ENCODE results near the gene CCDC182. TPM values are rescaled to one million over a fixed set of nuclear protein-coding genes. Genes with fewer than 3 reads are reported as not detected.

CCDC182 gene
- total RNA-seq, 6 donors from 2014 or later, result not detected

DNA sequence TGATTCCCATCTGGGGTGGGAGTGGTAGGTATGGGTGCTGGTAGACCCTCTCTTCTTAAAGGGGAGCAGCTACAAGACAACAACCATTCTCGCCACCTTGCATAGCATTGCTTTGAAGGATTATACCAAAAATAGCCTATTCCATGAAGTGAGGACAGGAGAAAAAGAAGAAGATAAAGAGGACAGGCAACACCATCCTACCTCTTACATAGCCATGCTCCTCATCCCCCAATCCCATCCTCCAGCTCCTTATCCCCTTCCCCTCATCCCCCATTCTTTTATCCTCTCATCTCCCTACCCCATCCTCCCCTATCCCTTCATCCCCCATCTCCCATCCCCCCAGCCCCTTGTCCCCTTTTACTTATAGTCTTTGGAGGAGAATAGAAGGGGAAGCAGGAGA lies 29.1 kb downstream of the CCDC182 start:
- WGBS, 2 donors, result 82 to 86% methylated on average over 1 of the region's 1 CpG
- Histone ChIP-seq H3K36me3 (no peaks in the 10 kb centered on the region), H3K27ac (no peak overlapping the region), H3K9me3 (no peaks in the 10 kb centered on the region), H3K27me3 (no peaks in the 10 kb centered on the region), H3K4me3 (no peak overlapping the region), H3K4me1 (no peaks in the 10 kb centered on the region)
- TF ChIP-seq POLR2A (IDR thresholded peaks at IDR 0.05) (no peak), EP300 (IDR thresholded peaks at IDR 0.05) (no peak), POLR2AphosphoS5 (IDR thresholded peaks at IDR 0.05) (no peak)
- TF ChIP-seq, protein P1, sequence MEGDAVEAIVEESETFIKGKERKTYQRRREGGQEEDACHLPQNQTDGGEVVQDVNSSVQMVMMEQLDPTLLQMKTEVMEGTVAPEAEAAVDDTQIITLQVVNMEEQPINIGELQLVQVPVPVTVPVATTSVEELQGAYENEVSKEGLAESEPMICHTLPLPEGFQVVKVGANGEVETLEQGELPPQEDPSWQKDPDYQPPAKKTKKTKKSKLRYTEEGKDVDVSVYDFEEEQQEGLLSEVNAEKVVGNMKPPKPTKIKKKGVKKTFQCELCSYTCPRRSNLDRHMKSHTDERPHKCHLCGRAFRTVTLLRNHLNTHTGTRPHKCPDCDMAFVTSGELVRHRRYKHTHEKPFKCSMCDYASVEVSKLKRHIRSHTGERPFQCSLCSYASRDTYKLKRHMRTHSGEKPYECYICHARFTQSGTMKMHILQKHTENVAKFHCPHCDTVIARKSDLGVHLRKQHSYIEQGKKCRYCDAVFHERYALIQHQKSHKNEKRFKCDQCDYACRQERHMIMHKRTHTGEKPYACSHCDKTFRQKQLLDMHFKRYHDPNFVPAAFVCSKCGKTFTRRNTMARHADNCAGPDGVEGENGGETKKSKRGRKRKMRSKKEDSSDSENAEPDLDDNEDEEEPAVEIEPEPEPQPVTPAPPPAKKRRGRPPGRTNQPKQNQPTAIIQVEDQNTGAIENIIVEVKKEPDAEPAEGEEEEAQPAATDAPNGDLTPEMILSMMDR (IDR thresholded peaks at IDR 0.05), result no peak
- DNase-seq, result no peak
- no peak for ATAC-seq (ENCODE audit: low FRiP score in 2 of 2)

DNA sequence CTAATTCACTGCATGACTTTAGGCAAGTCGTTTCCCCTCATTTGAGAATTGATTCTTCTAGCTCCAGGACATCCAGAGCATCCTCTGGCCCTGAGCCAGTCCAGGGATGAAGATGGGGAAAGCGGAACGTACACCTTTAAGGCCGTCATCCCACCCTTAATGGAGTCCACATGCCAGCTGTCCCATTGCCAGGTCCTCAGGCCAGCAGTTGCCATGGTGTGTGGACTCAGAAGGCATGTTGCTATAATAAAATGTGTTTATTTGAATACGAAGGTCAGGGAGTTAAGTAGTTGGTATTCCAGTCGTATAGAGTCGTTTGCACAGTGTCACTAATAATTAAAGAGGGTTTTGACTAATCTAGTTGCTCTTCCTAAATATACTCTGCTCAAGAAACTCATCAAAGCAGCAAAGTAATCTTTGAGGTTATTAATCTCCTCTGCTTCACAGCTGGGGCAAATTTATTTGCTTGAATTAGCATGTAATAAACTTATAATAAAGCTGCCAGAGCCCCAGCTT lies 30.4 kb downstream of the CCDC182 start:
- ATAC-seq (ENCODE audit: low FRiP score in 2 of 2) (no peak), DNase-seq (no peak)
- H3K27ac ChIP-seq, result no peak overlapping the region
- H3K4me1 ChIP-seq, result no peaks in the 10 kb centered on the region
- no peaks in the 10 kb centered on the region for H3K9me3 ChIP-seq
- TF ChIP-seq POLR2A (IDR thresholded peaks at IDR 0.05) (no peak), POLR2AphosphoS5 (IDR thresholded peaks at IDR 0.05) (no peak), EP300 (IDR thresholded peaks at IDR 0.05) (no peak)
- TF ChIP-seq, protein P1 (IDR thresholded peaks at IDR 0.05), result no peak
- no peaks in the 10 kb centered on the region for H3K27me3 ChIP-seq
- H3K36me3 ChIP-seq, result no peaks in the 10 kb centered on the region
- 51 to 55% methylated on average over 7 of the region's 7 CpGs for WGBS, 2 donors
- no peak overlapping the region for H3K4me3 ChIP-seq

GRCh38 chr17:57713140-57713539 lies 32.0 kb downstream of the CCDC182 start:
- DNase-seq (no peak), ATAC-seq (ENCODE audit: low FRiP score in 2 of 2) (no peak)
- 85 to 93% methylated on average over 7 of the region's 7 CpGs for WGBS, 2 donors

DNA sequence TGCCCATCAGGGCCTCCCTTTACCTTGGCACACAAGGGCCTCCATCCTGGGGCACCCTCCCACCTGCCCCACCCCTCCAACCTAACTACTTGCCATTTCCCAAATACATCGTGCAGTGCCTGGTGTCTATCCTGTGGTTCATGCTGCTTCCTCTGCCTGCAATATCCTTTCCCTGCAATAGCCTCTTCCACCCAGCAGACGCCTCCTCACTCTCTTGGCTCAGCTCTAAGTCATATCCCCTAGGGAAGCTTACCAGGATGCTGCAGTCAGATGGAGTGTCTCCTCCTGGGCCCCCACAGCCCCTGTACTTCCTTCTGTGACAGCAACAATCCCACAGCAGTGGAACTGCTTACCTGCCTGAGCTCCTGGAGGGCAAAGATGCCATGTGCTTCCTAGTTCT lies 36.7 kb downstream of the CCDC182 start:
- no peak for DNase-seq
- Histone ChIP-seq H3K27ac (no peak overlapping the region), H3K4me3 (no peak overlapping the region), H3K9me3 (no peaks in the 10 kb centered on the region), H3K27me3 (no peaks in the 10 kb centered on the region), H3K4me1 (no peaks in the 10 kb centered on the region), H3K36me3 (no peaks in the 10 kb centered on the region)
- TF ChIP-seq POLR2AphosphoS5 (IDR thresholded peaks at IDR 0.05) (no peak), POLR2A (IDR thresholded peaks at IDR 0.05) (no peak), EP300 (IDR thresholded peaks at IDR 0.05) (no peak)
- TF ChIP-seq, protein P1 (IDR thresholded peaks at IDR 0.05), result no peak
- no peak for ATAC-seq (ENCODE audit: low FRiP score in 2 of 2)
- 48 to 55% methylated on average over 2 of the region's 2 CpGs for WGBS, 2 donors

More at GRCh38 chr17:57713140-57713539, 32.0 kb downstream of the CCDC182 start:
- no peak for TF ChIP-seq POLR2A (IDR thresholded peaks at IDR 0.05)
- no peak for TF ChIP-seq EP300 (IDR thresholded peaks at IDR 0.05)
- TF ChIP-seq, protein P1 (IDR thresholded peaks at IDR 0.05), result no peak
- no peak for TF ChIP-seq POLR2AphosphoS5 (IDR thresholded peaks at IDR 0.05)
- no peaks in the 10 kb centered on the region for H3K27me3 ChIP-seq
- H3K4me1 ChIP-seq, result no peaks in the 10 kb centered on the region
- H3K4me3 ChIP-seq, result no peak overlapping the region
- no peak overlapping the region for H3K27ac ChIP-seq
- no peaks in the 10 kb centered on the region for H3K9me3 ChIP-seq
- no peaks in the 10 kb centered on the region for H3K36me3 ChIP-seq

DNA sequence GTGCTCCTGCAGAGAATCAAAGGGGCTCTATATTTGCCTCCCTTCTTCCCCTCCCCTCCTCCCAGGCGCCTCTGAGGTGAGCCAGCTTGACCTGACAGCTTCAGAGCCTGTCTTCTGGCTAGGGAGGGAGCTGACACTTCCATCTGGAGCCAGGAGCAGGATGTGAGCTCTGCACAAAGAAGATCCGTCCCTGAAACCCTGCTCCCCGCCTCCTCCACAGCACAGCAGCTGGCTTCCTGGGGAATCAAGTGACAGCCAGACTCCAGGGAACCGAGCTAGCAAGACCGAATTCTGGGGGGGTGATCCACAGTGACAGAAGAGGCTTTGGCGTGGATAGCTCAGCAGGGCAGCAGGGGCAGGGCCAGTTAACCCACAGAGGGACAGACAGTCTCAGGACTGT lies 37.2 kb downstream of the CCDC182 start:
- TF ChIP-seq POLR2AphosphoS5 (IDR thresholded peaks at IDR 0.05), result peak in 1 of 2 donors; percentile 32
- TF ChIP-seq POLR2A (IDR thresholded peaks at IDR 0.05), result no peak
- peak in 1 of 2 donors; percentile 34 for ATAC-seq (ENCODE audit: low FRiP score in 2 of 2)

More for the DNA sequence above, 37.2 kb downstream of the CCDC182 start:
- Histone ChIP-seq H3K4me1 (no peaks in the 10 kb centered on the region), H3K27me3 (no peaks in the 10 kb centered on the region), H3K9me3 (no peaks in the 10 kb centered on the region), H3K4me3 (no peak overlapping the region), H3K27ac (no peak overlapping the region), H3K36me3 (no peaks in the 10 kb centered on the region)
- no peak for DNase-seq
- WGBS, 2 donors, result 40 to 48% methylated on average over 6 of the region's 6 CpGs

Measured in upper lobe of left lung (tissue), 6 donors.